H1 (cell line): ENCODE results near the gene MED16. TPM values are rescaled to one million over a fixed set of nuclear protein-coding genes. Genes with fewer than 3 reads are reported as not detected.

ENCODE experiments used
- CHD2 ChIP-seq: IDR thresholded peaks from 2 replicates; pipeline ENCODE4 v1.6.1; 2012; ENCODE audit warnings: low read length, improper control_type of control experiment
- CTCF ChIP-seq, 3 experiments: IDR thresholded peaks; 1 replicate in 2 of 3; 2 replicates in 1 of 3; pipeline versions ENCODE4 v1.5.1 to v1.6.1; 2011; ENCODE audit warnings: low read length in 3 of 3, mild to moderate bottlenecking in 3 of 3, inconsistent platforms in 2 of 3, low read depth in 1 of 3, moderate library complexity in 1 of 3; ENCODE audit not compliant: insufficient read depth in 1 of 3; ENCODE audit errors: control extremely low read depth in 1 of 3
- EGR1 ChIP-seq: IDR thresholded peaks from 2 replicates; pipeline ENCODE4 v1.6.1; 2011; ENCODE audit warnings: low read depth, low read length, borderline replicate concordance
- NANOG ChIP-seq: IDR thresholded peaks from 2 replicates; pipeline ENCODE4 v1.6.1; 2011; ENCODE audit warnings: low read length, low read depth, mild to moderate bottlenecking, inconsistent platforms; ENCODE audit not compliant: insufficient read depth, poor library complexity, severe bottlenecking
- POLR2A ChIP-seq, 2 experiments: IDR thresholded peaks; 1 replicate in 1 of 2; 2 replicates in 1 of 2; pipeline ENCODE4 v1.6.1; 2011; ENCODE audit warnings: low read depth in 2 of 2, low read length in 2 of 2, mild to moderate bottlenecking in 2 of 2; ENCODE audit errors: control extremely low read depth in 1 of 2
- POLR2AphosphoS5 ChIP-seq: IDR thresholded peaks from 2 replicates; pipeline ENCODE4 v1.6.1; 2011; ENCODE audit warnings: low read depth, low read length
- SAP30 ChIP-seq: fragments of 300-600 bp; sonication (generic); IDR thresholded peaks from 2 replicates; pipeline ENCODE4 v1.7.1; 2012; ENCODE audit warnings: low read length, moderate library complexity, mild to moderate bottlenecking, inconsistent platforms; ENCODE audit not compliant: insufficient read depth, insufficient replicate concordance
- TBP ChIP-seq: IDR thresholded peaks from 2 replicates; pipeline ENCODE4 v1.6.1; 2011; ENCODE audit warnings: low read depth, low read length, improper control_type of control experiment
- TCF12 ChIP-seq: IDR thresholded peaks from 2 replicates; pipeline ENCODE4 v1.6.1; 2011; ENCODE audit warnings: low read depth, mild to moderate bottlenecking, low read length
- YY1 ChIP-seq: IDR thresholded peaks from 2 replicates; pipeline ENCODE4 v1.6.1; 2011; ENCODE audit warnings: low read depth, mild to moderate bottlenecking, low read length
- polyA plus RNA-seq, 7 experiments: library from polyadenylated mRNA; depleted of rRNA in 3 of 7; stranded (reverse) in 5 of 7; unstranded in 2 of 7; fragments of >200 nt in 5 of 7; fragments of 200-250 nt in 2 of 7; gene quantifications; 1 replicate in 5 of 7; 2 replicates in 1 of 7; 4 replicates in 1 of 7; pipeline versions ENCODE4 v1.2.1 to v1.2.3, GENCODE V29; 2011 to 2013; ENCODE audit warnings: missing spikeins in 2 of 7, mixed read lengths in 2 of 7
- total RNA-seq: library from RNA; stranded (reverse); fragmentation: NEBNext Ultra II Directional; extraction: Animal tissue kit (Norgen Biotek cat#: 25700); gene quantifications from 2 replicates; pipeline ENCODE4 v1.2.1, GENCODE V29; 2021

MED16 gene
- total and polyA plus RNA-seq, 2 of the 8 experiments (the other 6 are each of a cell fraction or from before 2014, with no cell fraction given) = 51.0 to 67.2 TPM

GRCh38 chr19:931860-932647 lies 39.1 kb upstream of the MED16 start (continued):
- TF ChIP-seq CTCF (IDR thresholded peaks at IDR 0.05; ENCODE audit: control extremely low read depth in 1 of 3, insufficient read depth in 1 of 3, low read depth in 1 of 3, low read length in 3 of 3) (no peak), POLR2A (IDR thresholded peaks at IDR 0.05; ENCODE audit: control extremely low read depth in 1 of 2, low read depth in 2 of 2, low read length in 2 of 2) (no peak), EGR1 (no peak), SAP30 (no peak), NANOG (no peak), YY1 (no peak), TCF12 (no peak), POLR2AphosphoS5 (no peak), CHD2 (no peak), TBP (no peak)
